ENCODE results near the gene SYNGR3.

- TF ChIP-seq POLR2A (IDR thresholded peaks at IDR 0.05) (no peak), CTCF (IDR thresholded peaks at IDR 0.05 in 8 of 11, conservative IDR thresholded peaks at IDR 0.05 in 3 of 11) (no peak), POLR2AphosphoS5 (IDR thresholded peaks at IDR 0.05) (no peak)
These were observed 7.7 kb upstream of the SYNGR3 start for GRCh38 chr16:1982013-1982433.

All from spleen (tissue), 7 donors.